HepG2 (cell line): ENCODE results near the gene MYH7. TPM values are rescaled to one million over a fixed set of nuclear protein-coding genes. Genes with fewer than 3 reads are reported as not detected.
A peak's percentile ranks its signal among the peaks of the same experiment; 100 is the strongest.

Source experiments
- ATF4 ChIP-seq, 2 experiments: fragments of 450-650 bp in 1 of 2; sonication (generic) in 1 of 2; formaldehyde crosslinking; IDR thresholded peaks; 2 replicates each; pipeline versions ENCODE4 v1.5.0 to v1.8.0; 2020 to 2022; ENCODE audit warnings: mild to moderate bottlenecking in 1 of 2, missing genetic modification reagents in 1 of 2
- CHD4 ChIP-seq: fragments of 200-600 bp; sonication (generic); IDR thresholded peaks from 2 replicates; pipeline ENCODE4 v1.7.0; 2017; ENCODE audit warnings: mild to moderate bottlenecking, low read length, borderline replicate concordance
- EHMT2 ChIP-seq: fragments of 200-600 bp; sonication (generic); IDR thresholded peaks from 2 replicates; pipeline ENCODE4 v1.7.0; 2017; ENCODE audit warnings: antibody characterized with exemption, low read depth, low read length, borderline replicate concordance
- GATAD1 ChIP-seq: IDR thresholded peaks from 2 replicates; pipeline ENCODE4 v1.6.1; 2016; ENCODE audit warnings: missing genetic modification reagents, missing compliant biosample characterization
- GPN1 ChIP-seq: sonication (generic); formaldehyde crosslinking; IDR thresholded peaks from 2 replicates; pipeline ENCODE4 v1.5.1; 2020; ENCODE audit warnings: missing genetic modification reagents, borderline replicate concordance
- ISL2 ChIP-seq: sonication (generic); formaldehyde crosslinking; IDR thresholded peaks from 2 replicates; pipeline ENCODE4 v1.5.0; 2020; ENCODE audit warnings: missing genetic modification reagents
- KLF15 ChIP-seq: sonication (generic); formaldehyde crosslinking; IDR thresholded peaks from 2 replicates; pipeline ENCODE4 v1.8.1; 2023; ENCODE audit warnings: borderline replicate concordance, mild to moderate bottlenecking, inconsistent platforms, missing genetic modification reagents, mixed read lengths
- KMT2B ChIP-seq: IDR thresholded peaks from 2 replicates; pipeline ENCODE4 v1.6.1; 2016; ENCODE audit warnings: missing genetic modification reagents, missing compliant biosample characterization
- MBNL3 ChIP-seq: fragments of 250-450 bp; sonication (Bioruptor Pico); conservative IDR thresholded peaks from 2 replicates; pipeline ENCODE4 v1.8.0; 2022; ENCODE audit warnings: mild to moderate bottlenecking, inconsistent platforms
- MTA3 ChIP-seq: sonication (generic); formaldehyde crosslinking; IDR thresholded peaks from 2 replicates; pipeline ENCODE4 v1.4.0; 2020; ENCODE audit warnings: missing genetic modification reagents
- NFIC ChIP-seq: IDR thresholded peaks from 2 replicates; pipeline ENCODE4 v1.6.1; 2012; ENCODE audit warnings: mild to moderate bottlenecking, low read length, inconsistent platforms
- NONO ChIP-seq, 2 experiments: fragments of 450-650 bp in 1 of 2; sonication (generic) in 1 of 2; formaldehyde crosslinking in 1 of 2; IDR thresholded peaks in 1 of 2; conservative IDR thresholded peaks in 1 of 2; 2 replicates each; pipeline versions ENCODE4 v1.6.1 to v1.8.0; 2017 to 2022; ENCODE audit warnings: mild to moderate bottlenecking in 1 of 2, missing genetic modification reagents in 1 of 2, moderate library complexity in 1 of 2
- POLR2G ChIP-seq: fragments of 200-400 bp; formaldehyde crosslinking; IDR thresholded peaks from 2 replicates; pipeline ENCODE4 v1.6.1; 2018; ENCODE audit warnings: mild to moderate bottlenecking, low read depth, low read length, moderate library complexity
- PRDM15 ChIP-seq: sonication (generic); formaldehyde crosslinking; IDR thresholded peaks from 2 replicates; pipeline ENCODE4 v1.4.0; 2020; ENCODE audit warnings: missing genetic modification reagents
- REPIN1 ChIP-seq: sonication (generic); formaldehyde crosslinking; IDR thresholded peaks from 2 replicates; pipeline ENCODE4 v1.8.0; 2022; ENCODE audit warnings: missing genetic modification reagents, low read depth, mild to moderate bottlenecking, borderline replicate concordance
- SIX1 ChIP-seq: sonication (generic); formaldehyde crosslinking; IDR thresholded peaks from 2 replicates; pipeline ENCODE4 v1.4.0; 2020; ENCODE audit warnings: missing genetic modification reagents, borderline replicate concordance
- SMAD9 ChIP-seq: sonication (generic); formaldehyde crosslinking; IDR thresholded peaks from 2 replicates; pipeline ENCODE4 v1.5.1; 2020; ENCODE audit warnings: mild to moderate bottlenecking, missing genetic modification reagents
- SNRNP70 ChIP-seq: fragments of 200-400 bp; formaldehyde crosslinking; IDR thresholded peaks from 2 replicates; pipeline ENCODE4 v1.6.1; 2017; ENCODE audit warnings: mild to moderate bottlenecking, low read depth, low read length, moderate library complexity
- TOPORS ChIP-seq: sonication (generic); formaldehyde crosslinking; IDR thresholded peaks from 2 replicates; pipeline ENCODE4 v1.8.0; 2023; ENCODE audit warnings: mild to moderate bottlenecking, missing genetic modification reagents
- ZC3H4 ChIP-seq: sonication (generic); formaldehyde crosslinking; IDR thresholded peaks from 2 replicates; pipeline ENCODE4 v1.4.0; 2020; ENCODE audit warnings: missing genetic modification reagents, borderline replicate concordance
- ZFP36L1 ChIP-seq: sonication (generic); formaldehyde crosslinking; IDR thresholded peaks from 2 replicates; pipeline ENCODE4 v1.8.0; 2022; ENCODE audit warnings: mild to moderate bottlenecking, missing genetic modification reagents, moderate library complexity
- ZIK1 ChIP-seq: sonication (generic); formaldehyde crosslinking; IDR thresholded peaks from 2 replicates; pipeline ENCODE4 v1.5.0; 2020; ENCODE audit warnings: mild to moderate bottlenecking, low read depth, missing genetic modification reagents, borderline replicate concordance
- ZNF10 ChIP-seq: sonication (generic); formaldehyde crosslinking; IDR thresholded peaks from 2 replicates; pipeline ENCODE4 v1.4.0; 2020; ENCODE audit warnings: mild to moderate bottlenecking, low read depth, missing genetic modification reagents, borderline replicate concordance
- ZNF225 ChIP-seq: sonication (generic); formaldehyde crosslinking; IDR thresholded peaks from 2 replicates; pipeline ENCODE4 v1.4.0; 2020; ENCODE audit warnings: mild to moderate bottlenecking, missing genetic modification reagents
- ZNF710 ChIP-seq: sonication (generic); formaldehyde crosslinking; IDR thresholded peaks from 2 replicates; pipeline ENCODE4 v1.5.0; 2020; ENCODE audit warnings: mild to moderate bottlenecking, missing genetic modification reagents, borderline replicate concordance
- ZNF790 ChIP-seq: sonication (generic); formaldehyde crosslinking; IDR thresholded peaks from 2 replicates; pipeline ENCODE4 v1.8.0; 2022; ENCODE audit warnings: missing genetic modification reagents, mild to moderate bottlenecking, borderline replicate concordance
- polyA plus RNA-seq, 8 experiments: library from polyadenylated mRNA; depleted of rRNA in 3 of 8; stranded (reverse) in 7 of 8; unstranded in 1 of 8; fragments of >200 nt; fragmentation: Illumina TruSeq in 4 of 8; extraction: Trizol in 4 of 8; gene quantifications; 2 replicates each; pipeline versions ENCODE4 v1.2.1 to v1.2.3, GENCODE V29; 2011 to 2016; ENCODE audit warnings: low read depth in 4 of 8, missing spikeins in 1 of 8, mixed read lengths in 1 of 8; ENCODE audit not compliant: insufficient read depth in 1 of 8
- total RNA-seq, 5 experiments: library from RNA; depleted of rRNA; stranded (reverse); fragments of >200 nt; fragmentation: Illumina TruSeq; extraction: Trizol; gene quantifications; 2 replicates each; pipeline ENCODE4 v1.2.3, GENCODE V29; 2016; ENCODE audit warnings: low read depth in 1 of 5

The MYH7 gene
- total and polyA plus RNA-seq, 2 of the 13 experiments (the other 11 are each of a cell fraction or from before 2014, with no cell fraction given): 0.04 TPM; not detected in 1

GRCh38 chr14:23454445-23454856 lies 19.0 kb upstream of the MYH7 start (continued):
- TF ChIP-seq ZNF710 (peak; percentile 91), NONO (IDR thresholded peaks at IDR 0.05) (no peak), NONO (CRISPR knock-in tag; conservative IDR thresholded peaks at IDR 0.05) (no peak), KMT2B (no peak), MBNL3 (CRISPR knock-in tag) (no peak), SMAD9 (CRISPR knock-in tag) (no peak), CHD4 (no peak), GATAD1 (0 out of 2 replicates have a peak, but pooled peaks have one; percentile 42), NFIC (no peak), ISL2 (no peak), REPIN1 (CRISPR knock-in tag) (no peak), ZNF10 (CRISPR knock-in tag) (no peak), TOPORS (CRISPR knock-in tag) (no peak), ZNF225 (no peak), ZNF790 (CRISPR knock-in tag) (no peak), ZC3H4 (CRISPR knock-in tag) (no peak), EHMT2 (no peak), PRDM15 (CRISPR knock-in tag) (no peak), MTA3 (CRISPR knock-in tag) (no peak), ZFP36L1 (CRISPR knock-in tag) (no peak), KLF15 (CRISPR knock-in tag) (no peak), ZIK1 (CRISPR knock-in tag) (no peak), SNRNP70 (no peak), SIX1 (CRISPR knock-in tag) (no peak), GPN1 (no peak), ATF4 (CRISPR knock-in tag; IDR thresholded peaks at IDR 0.05) (no peak), POLR2G (no peak)
